ENCODE results near the gene MTRFR. TPM values are rescaled to one million over a fixed set of nuclear protein-coding genes. Genes with fewer than 3 reads are reported as not detected.

Gene MTRFR
- total RNA-seq, 1 donor from 2014 or later = 10.9 TPM

- H3K27me3 ChIP-seq (ENCODE audit: control insufficient read depth, insufficient read depth, low read length) = no peaks in the 10 kb centered on the region
- no peaks in the 10 kb centered on the region for H3K36me3 ChIP-seq (ENCODE audit: control insufficient read depth, insufficient read depth, low read length)
- H3K4me3 ChIP-seq (ENCODE audit: low read depth, low read length) = peak overlapping the region; percentile 92
- TF ChIP-seq CTCF (IDR thresholded peaks at IDR 0.05; ENCODE audit: insufficient read depth, low read length, poor library complexity, severe bottlenecking) = peak; percentile 21
- no peak for DNase-seq (ENCODE audit: low read depth)
Measured at GRCh38 chr12:123271001-123271668, 37.9 kb downstream of the MTRFR start.

- no peak overlapping the region for H3K4me3 ChIP-seq (ENCODE audit: low read depth, low read length)
- H3K36me3 ChIP-seq (ENCODE audit: control insufficient read depth, insufficient read depth, low read length) = no peaks in the 10 kb centered on the region
- no peaks in the 10 kb centered on the region for H3K27me3 ChIP-seq (ENCODE audit: control insufficient read depth, insufficient read depth, low read length)
- no peak for TF ChIP-seq CTCF (IDR thresholded peaks at IDR 0.05; ENCODE audit: insufficient read depth, low read length, poor library complexity, severe bottlenecking)
- no peak for DNase-seq (ENCODE audit: low read depth)
Measured at GRCh38 chr12:123273166-123273565, 39.9 kb downstream of the MTRFR start.

GRCh38 chr12:123278101-123278627 is 44.9 kb downstream of the MTRFR start:
- no peak for TF ChIP-seq CTCF (IDR thresholded peaks at IDR 0.05; ENCODE audit: insufficient read depth, low read length, poor library complexity, severe bottlenecking)
- Histone ChIP-seq H3K36me3 (ENCODE audit: control insufficient read depth, insufficient read depth, low read length) (no peaks in the 10 kb centered on the region), H3K27me3 (ENCODE audit: control insufficient read depth, insufficient read depth, low read length) (no peaks in the 10 kb centered on the region), H3K4me3 (ENCODE audit: low read depth, low read length) (no peak overlapping the region)
- DNase-seq (ENCODE audit: low read depth) = no peak

GRCh38 chr12:123280971-123281370 is 47.7 kb downstream of the MTRFR start:
- Histone ChIP-seq H3K27me3 (ENCODE audit: control insufficient read depth, insufficient read depth, low read length) (no peaks in the 10 kb centered on the region), H3K4me3 (ENCODE audit: low read depth, low read length) (no peak overlapping the region), H3K36me3 (ENCODE audit: control insufficient read depth, insufficient read depth, low read length) (no peaks in the 10 kb centered on the region)
- DNase-seq (ENCODE audit: low read depth) = no peak
- TF ChIP-seq CTCF (IDR thresholded peaks at IDR 0.05; ENCODE audit: insufficient read depth, low read length, poor library complexity, severe bottlenecking) = no peak

GRCh38 chr12:123282111-123282510 is 48.9 kb downstream of the MTRFR start:
- no peak overlapping the region for H3K4me3 ChIP-seq (ENCODE audit: low read depth, low read length)
- H3K36me3 ChIP-seq (ENCODE audit: control insufficient read depth, insufficient read depth, low read length) = no peaks in the 10 kb centered on the region
- no peak for TF ChIP-seq CTCF (IDR thresholded peaks at IDR 0.05; ENCODE audit: insufficient read depth, low read length, poor library complexity, severe bottlenecking)
- DNase-seq (ENCODE audit: low read depth) = no peak
- no peaks in the 10 kb centered on the region for H3K27me3 ChIP-seq (ENCODE audit: control insufficient read depth, insufficient read depth, low read length)

GRCh38 chr12:123283461-123283860 is 50.2 kb downstream of the MTRFR start:
- H3K4me3 ChIP-seq (ENCODE audit: low read depth, low read length) = no peak overlapping the region

More at GRCh38 chr12:123283461-123283860, 50.2 kb downstream of the MTRFR start:
- Histone ChIP-seq H3K36me3 (ENCODE audit: control insufficient read depth, insufficient read depth, low read length) (no peaks in the 10 kb centered on the region), H3K27me3 (ENCODE audit: control insufficient read depth, insufficient read depth, low read length) (no peaks in the 10 kb centered on the region)
- DNase-seq (ENCODE audit: low read depth) = no peak
- TF ChIP-seq CTCF (IDR thresholded peaks at IDR 0.05; ENCODE audit: insufficient read depth, low read length, poor library complexity, severe bottlenecking) = no peak
